Measurements from ENCODE around the gene CCN5.

- no peak for TF ChIP-seq CTCF (IDR thresholded peaks at IDR 0.05)
- no peak for TF ChIP-seq POLR2A (IDR thresholded peaks at IDR 0.05)
Observed at GRCh38 chr20:44761423-44761822, 46.3 kb downstream of the CCN5 start.
